Activated T-cell treated with anti-CD3 and anti-CD28 coated beads, Interleukin-2, amount 50 U/mL, for 24 hours (primary cell): ENCODE results near the gene RAI1.
"Not testable (repeated sequence)": the region's sequence is repeated elsewhere in the genome, so short reads cannot be mapped to it uniquely, and the experiment has no call there.

Experiments
- DNase-seq: peaks from one replicate; pipeline ENCODE4 v3.0.0-alpha.2; 2020
- H3K27ac Mint-ChIP-seq: 2 replicates; pipeline ENCODE4 v1.8.0; 2020; ENCODE audit warnings: mild to moderate bottlenecking, mixed read lengths
- H3K27me3 Mint-ChIP-seq: 2 replicates; pipeline ENCODE4 v1.8.0; 2020; ENCODE audit warnings: mixed read lengths
- H3K36me3 Mint-ChIP-seq: 2 replicates; pipeline ENCODE4 v1.8.0; 2020; ENCODE audit warnings: low read depth, mixed read lengths
- H3K4me1 Mint-ChIP-seq: 2 replicates; pipeline ENCODE4 v1.8.0; 2020; ENCODE audit warnings: low read depth, mixed read lengths
- H3K4me3 Mint-ChIP-seq: 2 replicates; pipeline ENCODE4 v1.8.0; 2020; ENCODE audit warnings: mild to moderate bottlenecking, moderate library complexity, mixed read lengths
- H3K9me3 Mint-ChIP-seq: 2 replicates; pipeline ENCODE4 v1.8.0; 2020; ENCODE audit warnings: mixed read lengths

The RAI1 gene, protein sequence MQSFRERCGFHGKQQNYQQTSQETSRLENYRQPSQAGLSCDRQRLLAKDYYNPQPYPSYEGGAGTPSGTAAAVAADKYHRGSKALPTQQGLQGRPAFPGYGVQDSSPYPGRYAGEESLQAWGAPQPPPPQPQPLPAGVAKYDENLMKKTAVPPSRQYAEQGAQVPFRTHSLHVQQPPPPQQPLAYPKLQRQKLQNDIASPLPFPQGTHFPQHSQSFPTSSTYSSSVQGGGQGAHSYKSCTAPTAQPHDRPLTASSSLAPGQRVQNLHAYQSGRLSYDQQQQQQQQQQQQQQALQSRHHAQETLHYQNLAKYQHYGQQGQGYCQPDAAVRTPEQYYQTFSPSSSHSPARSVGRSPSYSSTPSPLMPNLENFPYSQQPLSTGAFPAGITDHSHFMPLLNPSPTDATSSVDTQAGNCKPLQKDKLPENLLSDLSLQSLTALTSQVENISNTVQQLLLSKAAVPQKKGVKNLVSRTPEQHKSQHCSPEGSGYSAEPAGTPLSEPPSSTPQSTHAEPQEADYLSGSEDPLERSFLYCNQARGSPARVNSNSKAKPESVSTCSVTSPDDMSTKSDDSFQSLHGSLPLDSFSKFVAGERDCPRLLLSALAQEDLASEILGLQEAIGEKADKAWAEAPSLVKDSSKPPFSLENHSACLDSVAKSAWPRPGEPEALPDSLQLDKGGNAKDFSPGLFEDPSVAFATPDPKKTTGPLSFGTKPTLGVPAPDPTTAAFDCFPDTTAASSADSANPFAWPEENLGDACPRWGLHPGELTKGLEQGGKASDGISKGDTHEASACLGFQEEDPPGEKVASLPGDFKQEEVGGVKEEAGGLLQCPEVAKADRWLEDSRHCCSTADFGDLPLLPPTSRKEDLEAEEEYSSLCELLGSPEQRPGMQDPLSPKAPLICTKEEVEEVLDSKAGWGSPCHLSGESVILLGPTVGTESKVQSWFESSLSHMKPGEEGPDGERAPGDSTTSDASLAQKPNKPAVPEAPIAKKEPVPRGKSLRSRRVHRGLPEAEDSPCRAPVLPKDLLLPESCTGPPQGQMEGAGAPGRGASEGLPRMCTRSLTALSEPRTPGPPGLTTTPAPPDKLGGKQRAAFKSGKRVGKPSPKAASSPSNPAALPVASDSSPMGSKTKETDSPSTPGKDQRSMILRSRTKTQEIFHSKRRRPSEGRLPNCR (N-terminal part only)

DNA sequence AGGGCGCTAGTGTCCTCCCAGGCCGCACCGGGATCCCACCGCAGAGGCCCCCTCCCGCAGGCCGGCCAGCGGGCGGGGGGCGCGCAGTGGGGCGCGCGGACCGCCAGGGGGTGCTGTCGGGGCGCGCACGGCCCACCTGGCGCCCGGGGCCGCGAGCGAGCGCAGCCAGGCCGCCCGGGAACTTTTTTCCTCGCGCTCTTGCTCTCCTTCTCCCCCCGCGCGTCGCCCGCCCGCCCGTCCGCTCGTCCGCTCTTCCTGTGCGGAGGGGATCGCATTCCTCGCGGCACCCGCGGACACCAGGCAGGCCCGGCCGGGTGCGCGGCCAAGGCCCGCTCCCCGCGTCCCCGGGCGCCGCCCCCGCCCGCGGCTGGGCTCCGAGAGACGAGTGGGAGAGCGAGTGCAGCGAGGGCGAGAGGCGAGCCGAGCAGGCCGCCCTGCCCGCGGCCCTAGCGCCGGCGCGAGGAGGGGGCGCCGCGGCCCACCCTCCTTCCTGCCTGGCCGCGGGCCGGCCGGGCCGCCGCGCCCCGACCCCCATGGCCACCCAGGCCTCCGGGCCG, at the start of gene RAI1:
TSS of gene RAI1 (plus strand) at position 272 of the 557 bp plus-strand sequence. CDS start 111,491 bp downstream, outside the sequence.
- no peaks in the 10 kb centered on the region for H3K27me3 Mint-ChIP-seq
- H3K36me3 Mint-ChIP-seq: peaks cover 20% of the 10 kb centered on the region
- H3K4me1 Mint-ChIP-seq: peaks cover 42% of the 10 kb centered on the region
- H3K9me3 Mint-ChIP-seq: no peaks in the 10 kb centered on the region
- DNase-seq: peak; percentile 85
- peak within 1 kb of the TSS; percentile 90 for H3K27ac Mint-ChIP-seq
- H3K4me3 Mint-ChIP-seq: peak within 1 kb of the TSS; percentile 84

DNA sequence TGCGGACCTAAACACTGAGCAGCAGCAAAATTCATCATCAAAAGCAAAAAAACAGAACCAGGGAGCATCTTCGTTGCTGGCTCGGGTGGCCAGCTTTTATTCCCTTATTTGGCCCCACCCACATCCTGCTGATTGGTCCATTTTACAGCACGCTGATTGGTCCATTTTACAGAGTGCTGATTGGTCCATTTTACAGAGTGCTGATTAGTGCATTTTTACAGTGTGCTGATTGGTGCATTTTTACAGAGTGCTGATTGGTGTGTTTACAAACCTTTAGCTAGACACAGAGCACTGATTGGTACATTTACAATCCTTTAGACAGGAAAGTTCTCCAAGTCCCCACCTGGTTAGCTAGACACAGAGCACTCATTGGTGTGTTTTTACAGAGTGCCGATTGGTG, 48.6 kb upstream of the RAI1 start:
- DNase-seq, H3K4me1 Mint-ChIP-seq, H3K27me3 Mint-ChIP-seq, H3K4me3 Mint-ChIP-seq, H3K9me3 Mint-ChIP-seq, H3K27ac Mint-ChIP-seq, H3K36me3 Mint-ChIP-seq: not testable (repeated sequence)

DNA sequence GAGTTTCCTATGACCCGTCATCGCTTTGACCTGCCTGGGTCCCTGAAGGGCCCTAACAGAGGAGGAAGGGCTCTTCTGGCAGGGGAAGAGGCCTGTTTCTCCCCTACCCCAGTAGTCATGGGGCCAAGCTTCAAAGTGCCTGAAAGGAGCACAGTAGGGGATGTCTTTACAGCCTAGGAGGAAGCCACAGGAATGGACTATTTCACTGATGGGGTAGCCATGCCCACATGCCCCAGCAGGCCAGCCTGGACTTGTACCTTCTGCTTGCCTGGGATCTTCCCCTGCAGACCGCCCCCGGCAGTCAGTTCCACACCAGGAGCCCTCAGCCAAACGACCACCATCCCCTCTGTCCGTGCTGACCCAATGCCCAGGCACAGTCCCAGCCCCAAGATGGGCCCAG, 47.9 kb upstream of the RAI1 start:
- Mint-ChIP-seq H3K9me3 (no peaks in the 10 kb centered on the region), H3K36me3 (no peaks in the 10 kb centered on the region), H3K27me3 (no peaks in the 10 kb centered on the region), H3K4me1 (peaks cover 8% of the 10 kb centered on the region), H3K27ac (no peak overlapping the region), H3K4me3 (no peak overlapping the region)
- no peak for DNase-seq

DNA sequence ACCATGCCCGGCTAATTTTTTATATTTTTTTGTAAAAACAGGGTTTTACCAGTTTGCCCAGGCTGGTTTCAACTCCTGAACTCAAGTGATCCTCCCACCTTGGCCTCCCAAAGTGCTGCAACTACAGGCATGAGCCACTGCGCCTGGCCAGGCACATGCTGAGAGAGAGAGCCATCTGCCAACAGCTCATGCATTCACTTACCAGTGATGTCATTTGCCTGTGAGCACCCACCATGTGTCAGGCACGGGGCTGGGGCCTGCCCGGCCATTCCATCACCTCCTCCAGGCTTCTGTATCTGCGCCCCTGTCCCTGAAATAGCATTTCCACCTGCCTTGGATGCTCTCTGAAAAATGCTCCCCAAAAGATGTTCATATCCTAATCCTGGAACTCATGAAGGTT, 46.1 kb upstream of the RAI1 start:
- no peak overlapping the region for H3K27ac Mint-ChIP-seq
- no peak overlapping the region for H3K4me3 Mint-ChIP-seq
- H3K9me3 Mint-ChIP-seq: no peaks in the 10 kb centered on the region
- no peaks in the 10 kb centered on the region for H3K27me3 Mint-ChIP-seq
- no peaks in the 10 kb centered on the region for H3K4me1 Mint-ChIP-seq
- no peak for DNase-seq
- H3K36me3 Mint-ChIP-seq: no peaks in the 10 kb centered on the region

DNA sequence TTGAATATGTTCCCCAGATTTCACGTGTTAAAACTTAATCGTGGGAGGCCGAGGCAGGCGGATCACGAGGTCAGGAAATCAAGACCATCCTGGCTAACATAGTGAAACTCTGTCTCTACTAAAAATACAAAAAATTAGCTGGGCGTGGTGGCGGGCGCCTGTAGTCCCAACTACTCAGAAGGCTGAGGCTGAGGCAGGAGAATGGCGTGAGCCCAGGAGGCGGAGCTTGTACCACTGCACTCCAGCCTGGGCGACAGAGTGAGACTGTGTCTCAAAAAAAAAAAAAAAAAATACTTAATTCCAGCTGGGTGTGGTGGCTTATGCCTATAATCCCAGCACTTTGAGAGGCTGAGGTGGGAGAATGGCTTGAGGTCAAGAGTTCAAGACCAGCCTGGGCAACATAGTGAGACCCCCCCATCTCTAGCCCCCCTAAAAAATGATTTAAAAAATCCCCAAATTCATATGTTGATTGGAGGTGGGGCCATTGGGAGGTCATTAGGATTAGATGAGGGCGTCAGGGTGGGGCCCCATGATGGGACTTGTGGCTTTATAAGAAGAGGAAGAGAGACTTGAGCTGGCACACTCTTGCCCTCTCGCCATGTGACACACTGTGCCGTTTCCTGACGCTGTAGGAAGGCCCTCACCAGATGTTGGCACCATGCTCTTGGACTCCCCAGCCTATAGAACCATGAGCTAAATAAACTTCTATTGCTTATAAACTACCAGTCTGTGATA, 45.6 kb upstream of the RAI1 start:
- not testable (repeated sequence) for H3K36me3 Mint-ChIP-seq, DNase-seq, H3K4me3 Mint-ChIP-seq, H3K27ac Mint-ChIP-seq, H3K4me1 Mint-ChIP-seq, H3K9me3 Mint-ChIP-seq, H3K27me3 Mint-ChIP-seq

DNA sequence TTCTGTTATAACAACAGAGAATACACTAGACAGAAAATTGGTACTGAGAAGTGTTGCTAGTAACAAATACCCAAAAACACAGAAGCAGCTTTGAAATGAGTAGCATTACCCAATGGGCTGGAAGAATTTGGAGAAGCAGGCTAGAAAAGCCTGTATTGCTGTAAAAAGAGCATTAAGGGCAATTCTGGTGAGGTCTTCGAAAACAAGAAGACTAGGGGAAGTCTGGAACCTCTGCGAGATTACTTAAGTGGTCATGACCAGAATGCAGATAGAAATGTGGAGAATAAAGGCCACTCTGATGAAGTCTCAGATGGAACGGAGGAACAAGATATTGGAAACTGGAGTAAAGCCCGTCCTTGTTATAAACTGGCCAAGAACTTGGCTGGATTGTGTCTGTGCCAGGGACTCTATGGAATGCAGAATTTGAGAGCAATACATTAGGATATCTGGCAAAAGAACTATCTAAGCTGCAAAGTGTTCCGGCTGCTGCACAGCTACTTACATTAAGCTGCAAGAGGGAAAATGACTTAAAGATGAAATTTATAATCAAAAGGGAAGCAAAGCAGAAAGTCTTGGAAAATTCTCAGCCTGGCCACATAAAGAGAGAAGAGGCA, 44.9 kb upstream of the RAI1 start:
- Mint-ChIP-seq H3K9me3 (no peaks in the 10 kb centered on the region), H3K27me3 (no peaks in the 10 kb centered on the region), H3K4me3 (no peak overlapping the region), H3K36me3 (no peaks in the 10 kb centered on the region), H3K4me1 (no peaks in the 10 kb centered on the region), H3K27ac (no peak overlapping the region)
- DNase-seq: no peak

DNA sequence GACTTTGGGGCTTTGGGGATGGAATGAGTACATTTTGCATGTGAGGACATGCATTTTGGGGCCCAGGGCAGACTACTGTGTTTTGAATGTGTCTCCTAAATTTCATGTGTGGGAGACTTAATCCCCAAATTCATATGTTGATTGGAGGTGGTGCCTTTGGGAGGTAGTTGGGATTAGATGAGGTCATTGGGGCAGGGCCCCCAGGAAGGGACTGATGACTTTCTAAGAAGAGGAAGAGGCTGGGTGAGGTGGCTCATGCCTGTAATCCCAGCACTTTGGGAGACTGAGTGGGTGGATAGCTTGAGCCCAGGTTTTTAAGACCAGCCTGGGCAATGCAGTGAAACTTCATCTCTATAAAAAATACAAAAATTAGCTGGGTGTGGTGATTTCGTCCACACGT, 42.8 kb upstream of the RAI1 start:
- no peak overlapping the region for H3K4me3 Mint-ChIP-seq
- H3K36me3 Mint-ChIP-seq: no peaks in the 10 kb centered on the region
- no peak for DNase-seq
- H3K27me3 Mint-ChIP-seq: no peaks in the 10 kb centered on the region
- no peak overlapping the region for H3K27ac Mint-ChIP-seq
- H3K4me1 Mint-ChIP-seq: no peaks in the 10 kb centered on the region
- no peaks in the 10 kb centered on the region for H3K9me3 Mint-ChIP-seq

DNA sequence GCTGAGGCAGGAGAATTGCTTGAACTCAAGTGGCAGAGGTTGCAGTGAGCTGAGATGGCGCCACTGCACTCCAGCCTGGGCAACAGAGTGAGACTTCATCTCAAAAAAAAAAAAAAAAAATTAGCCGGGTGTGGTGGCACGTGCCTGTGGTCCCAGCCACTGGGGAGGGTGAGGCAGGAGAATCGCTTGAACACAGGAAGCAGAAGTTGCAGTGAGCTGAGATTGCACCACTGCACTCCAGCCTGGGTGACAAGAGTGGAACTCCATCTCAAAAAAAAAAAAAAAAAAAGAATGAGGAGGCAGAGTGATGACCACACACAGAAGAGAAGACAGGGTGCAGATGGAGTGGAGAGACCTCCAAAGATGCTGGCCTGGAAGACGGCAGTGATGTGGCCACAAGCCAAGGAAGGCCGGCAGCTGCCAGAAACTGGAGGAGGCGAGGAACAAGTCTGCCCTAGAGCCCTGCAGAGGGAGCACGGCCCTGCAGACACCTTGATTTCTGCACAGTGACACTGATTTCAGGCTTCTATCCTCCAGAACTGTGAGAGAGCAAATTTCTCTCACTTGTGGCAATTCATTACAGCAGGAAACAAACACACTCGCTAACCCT, 41.5 kb upstream of the RAI1 start:
- not testable (repeated sequence) for H3K27ac Mint-ChIP-seq, H3K4me3 Mint-ChIP-seq

DNA sequence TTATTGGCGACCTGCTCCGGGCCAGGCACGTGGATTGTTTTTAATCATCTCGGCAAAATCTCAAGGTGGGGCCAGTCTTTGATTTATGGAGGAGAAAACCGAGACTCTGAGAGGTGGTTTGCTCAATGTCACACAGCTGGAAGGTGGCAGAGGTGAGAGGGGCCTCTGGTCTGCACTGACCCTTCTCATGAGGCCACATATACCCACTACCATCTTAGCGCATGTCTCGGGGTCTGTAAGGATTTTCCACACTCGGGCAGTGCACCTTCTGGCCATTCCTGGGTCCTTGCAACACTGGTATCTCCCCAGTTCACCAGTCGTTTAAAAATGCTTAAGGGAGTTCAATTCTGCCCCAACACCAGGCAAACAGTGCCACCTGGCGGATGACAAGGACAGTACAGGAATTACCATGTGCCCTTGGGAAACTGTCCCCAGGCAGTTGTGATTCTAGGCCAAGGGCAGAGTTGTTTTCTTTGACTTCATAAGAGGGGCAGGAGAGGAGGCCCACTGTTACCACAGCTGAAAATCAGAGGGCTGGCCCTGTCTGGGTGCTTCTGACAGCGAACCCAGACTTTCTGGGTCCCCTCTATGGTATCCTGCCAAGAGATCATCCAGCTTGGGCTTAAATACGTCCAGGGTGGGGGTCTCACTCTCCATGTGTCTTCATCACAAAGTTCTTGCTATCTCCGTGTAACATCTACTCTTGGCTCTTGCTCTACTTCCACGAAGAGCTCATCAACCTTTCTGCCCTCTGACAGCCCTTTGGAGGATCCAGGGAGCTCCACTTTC, 39.4 kb upstream of the RAI1 start:
- Mint-ChIP-seq H3K27me3 (peaks cover 7% of the 10 kb centered on the region), H3K4me3 (no peak overlapping the region), H3K9me3 (peaks cover 2% of the 10 kb centered on the region), H3K27ac (no peak overlapping the region), H3K4me1 (no peaks in the 10 kb centered on the region), H3K36me3 (no peaks in the 10 kb centered on the region)
- DNase-seq: peak; percentile 84

More for the DNA sequence above, 41.5 kb upstream of the RAI1 start:
- not testable (repeated sequence) for H3K9me3 Mint-ChIP-seq, H3K36me3 Mint-ChIP-seq, DNase-seq, H3K4me1 Mint-ChIP-seq, H3K27me3 Mint-ChIP-seq

DNA sequence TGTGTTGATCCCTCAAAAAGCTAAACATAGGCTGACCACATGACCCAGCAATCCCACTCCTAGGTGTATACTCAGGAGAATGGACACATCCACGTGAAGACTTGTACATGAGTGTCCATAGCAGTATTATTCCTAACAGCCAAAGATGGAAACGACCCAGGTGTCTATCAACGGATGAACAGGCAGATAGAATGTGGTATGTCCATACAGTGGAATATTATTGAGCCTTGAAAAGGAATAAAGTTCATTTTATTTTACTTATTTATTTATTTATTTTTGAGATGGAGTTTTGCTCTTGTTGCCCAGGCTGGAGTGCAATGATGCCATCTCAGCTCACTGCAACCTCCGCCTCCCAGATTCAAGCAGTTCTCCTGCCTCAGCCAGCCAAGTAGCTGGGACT, 36.1 kb upstream of the RAI1 start:
- not testable (repeated sequence) for H3K27me3 Mint-ChIP-seq, H3K36me3 Mint-ChIP-seq, DNase-seq, H3K27ac Mint-ChIP-seq, H3K9me3 Mint-ChIP-seq, H3K4me3 Mint-ChIP-seq, H3K4me1 Mint-ChIP-seq

DNA sequence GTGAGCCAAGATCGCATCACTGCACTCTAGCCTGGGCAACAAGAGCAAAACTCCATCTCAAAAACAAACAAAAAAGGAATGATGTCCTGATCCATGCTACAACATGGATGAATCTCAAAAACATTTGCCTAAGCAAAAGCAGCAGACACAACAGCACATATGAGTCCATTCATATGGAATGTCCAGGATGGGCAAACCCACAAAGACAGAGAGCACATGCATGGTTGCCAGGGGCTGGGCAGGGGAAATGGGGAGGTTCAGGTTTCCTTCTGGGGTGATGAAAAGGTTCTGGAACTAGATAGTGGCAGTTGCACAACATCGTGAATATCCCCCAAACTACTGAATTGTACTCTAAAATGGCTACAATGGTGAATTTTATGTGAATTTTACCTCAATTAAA, 35.3 kb upstream of the RAI1 start:
- Mint-ChIP-seq H3K27ac (no peak overlapping the region), H3K36me3 (no peaks in the 10 kb centered on the region), H3K4me1 (no peaks in the 10 kb centered on the region), H3K4me3 (no peak overlapping the region), H3K9me3 (peaks cover 6% of the 10 kb centered on the region), H3K27me3 (peaks cover 7% of the 10 kb centered on the region)
- no peak for DNase-seq

DNA sequence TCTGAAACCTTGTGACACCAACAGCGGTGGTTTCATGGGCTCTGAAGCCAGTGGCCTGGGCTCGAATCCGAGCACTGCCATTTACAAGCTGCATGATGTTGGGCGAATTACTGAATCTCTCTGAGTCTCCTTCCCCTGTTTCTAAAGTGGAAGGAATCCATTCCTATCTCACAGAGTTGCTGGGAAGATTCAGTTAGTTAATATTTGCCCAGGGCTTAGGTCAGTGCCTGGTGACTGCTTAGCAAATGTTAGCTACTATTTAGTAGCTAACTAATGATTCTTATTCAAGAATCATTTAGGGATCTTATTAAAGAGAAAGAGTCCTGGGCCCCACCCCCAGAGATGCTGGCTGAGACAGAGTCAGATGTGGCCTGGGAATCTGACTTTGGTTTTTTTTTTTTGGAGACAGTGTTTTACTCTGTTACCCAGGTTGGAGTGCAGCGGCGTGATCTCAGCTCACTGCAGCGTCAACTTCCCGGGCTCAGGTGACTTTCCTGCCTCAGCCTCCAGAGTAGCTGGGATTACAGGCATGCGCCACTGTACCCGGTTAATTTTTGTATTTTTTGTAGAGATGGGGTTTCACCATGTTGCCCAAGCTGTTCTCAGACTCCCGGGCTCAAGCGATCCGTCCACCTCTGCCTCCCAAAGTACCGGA, 33.6 kb upstream of the RAI1 start:
- H3K9me3 Mint-ChIP-seq: peaks cover 6% of the 10 kb centered on the region
- H3K4me3 Mint-ChIP-seq: no peak overlapping the region
- DNase-seq: no peak
- no peaks in the 10 kb centered on the region for H3K4me1 Mint-ChIP-seq
- peaks cover 7% of the 10 kb centered on the region for H3K27me3 Mint-ChIP-seq
- H3K27ac Mint-ChIP-seq: no peak overlapping the region
- no peaks in the 10 kb centered on the region for H3K36me3 Mint-ChIP-seq
